ENCODE measurements around the gene NSDHL.
"Not testable (repeated sequence)": the region's sequence is repeated elsewhere in the genome, so short reads cannot be mapped to it uniquely, and the experiment has no call there.

Gene NSDHL

GRCh38 chrX:152895121-152895520 lies 64.3 kb downstream of the NSDHL start:
- DNase-seq (ENCODE audit: low spot score): no peak

DNA sequence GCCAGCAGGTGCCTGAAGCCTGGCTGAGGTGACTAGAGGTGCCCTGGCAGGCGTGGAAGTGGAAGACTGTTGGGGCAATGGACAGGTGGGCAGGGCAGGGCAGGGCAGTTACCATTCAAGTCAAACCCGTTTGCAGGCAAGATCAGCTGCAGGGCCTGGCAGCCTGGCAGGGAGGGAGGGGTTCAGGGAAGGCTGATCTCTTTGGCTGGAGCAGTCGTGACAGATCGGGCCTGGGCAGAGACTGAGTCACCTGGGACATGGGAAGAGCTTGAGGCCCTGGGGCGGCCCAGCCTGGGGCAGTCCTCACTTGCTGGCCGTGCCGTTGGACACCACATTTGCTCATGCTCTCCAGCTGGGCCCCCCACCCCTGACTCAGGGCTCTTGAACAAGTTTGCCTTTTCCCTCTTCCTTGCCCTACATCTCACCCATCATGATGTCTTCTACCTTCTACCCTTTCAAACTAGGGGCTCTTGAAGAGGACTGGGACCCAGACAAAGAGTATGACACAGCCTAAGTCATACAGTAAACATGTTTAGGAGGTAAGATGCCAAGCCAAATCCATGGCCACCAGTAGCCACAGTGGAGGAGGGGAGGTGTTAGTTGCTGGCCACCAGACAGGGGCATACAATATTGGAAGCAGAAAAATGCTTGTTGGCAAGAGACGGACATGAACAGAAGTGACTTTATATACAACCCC lies 65.0 kb downstream of the NSDHL start:
- DNase-seq (ENCODE audit: low spot score): no peak

GRCh38 chrX:152896450-152896849 lies 65.6 kb downstream of the NSDHL start:
- DNase-seq (ENCODE audit: low spot score): no peak

DNA sequence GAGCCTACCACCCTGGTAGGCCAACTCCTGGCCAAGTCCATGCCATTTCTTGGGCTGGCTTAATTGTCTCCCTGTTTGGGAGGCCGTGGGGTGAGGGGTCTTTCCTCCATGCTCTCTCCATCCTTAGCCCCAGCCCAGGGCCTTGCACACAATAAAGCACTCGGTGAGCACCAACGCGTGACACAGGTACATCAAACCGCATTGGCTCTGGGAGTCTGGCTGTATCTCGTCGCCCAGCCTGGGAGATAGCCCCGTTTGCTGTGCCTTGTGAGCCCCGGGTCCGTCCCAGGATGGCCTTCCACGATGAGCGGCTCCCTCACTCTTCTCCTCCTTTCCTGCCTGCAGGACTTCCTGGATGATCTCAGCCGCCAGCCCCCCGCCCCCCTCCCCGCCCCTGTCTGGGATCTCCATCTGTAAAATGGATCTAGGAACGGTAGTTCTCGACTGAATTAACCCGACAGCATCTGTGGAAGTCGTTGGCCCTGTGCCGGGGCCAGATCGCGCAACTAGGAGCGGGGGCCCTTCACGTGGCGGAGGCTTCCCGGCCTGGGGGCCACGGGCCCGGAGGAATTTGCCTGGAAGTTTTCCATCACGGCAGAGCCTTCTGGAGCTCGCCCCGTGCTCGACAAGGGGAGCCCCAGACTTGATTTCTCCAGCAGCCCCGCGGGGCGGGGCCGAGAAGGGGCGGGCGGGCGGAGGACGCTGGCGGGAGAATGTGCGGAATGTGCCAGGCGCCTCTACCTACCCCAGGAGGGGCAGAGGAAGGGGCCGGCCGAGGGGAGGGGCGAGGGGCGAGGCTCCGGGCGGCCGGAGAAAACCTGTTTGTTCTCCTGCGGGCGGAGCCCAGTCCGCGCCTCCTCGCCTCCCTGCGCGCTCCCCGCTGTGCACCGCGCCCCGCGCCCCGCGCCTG lies 66.6 kb downstream of the NSDHL start, which contains the start of gene ZNF185:
TSS of gene ZNF185 (plus strand) at position 846 of the 910 bp plus-strand sequence. CDS start 16,423 bp downstream, outside the sequence.
- no peak for DNase-seq (ENCODE audit: low spot score)

- no peak for DNase-seq (ENCODE audit: low spot score)
Measured at GRCh38 chrX:152898442-152898841, 67.6 kb downstream of the NSDHL start.

DNA sequence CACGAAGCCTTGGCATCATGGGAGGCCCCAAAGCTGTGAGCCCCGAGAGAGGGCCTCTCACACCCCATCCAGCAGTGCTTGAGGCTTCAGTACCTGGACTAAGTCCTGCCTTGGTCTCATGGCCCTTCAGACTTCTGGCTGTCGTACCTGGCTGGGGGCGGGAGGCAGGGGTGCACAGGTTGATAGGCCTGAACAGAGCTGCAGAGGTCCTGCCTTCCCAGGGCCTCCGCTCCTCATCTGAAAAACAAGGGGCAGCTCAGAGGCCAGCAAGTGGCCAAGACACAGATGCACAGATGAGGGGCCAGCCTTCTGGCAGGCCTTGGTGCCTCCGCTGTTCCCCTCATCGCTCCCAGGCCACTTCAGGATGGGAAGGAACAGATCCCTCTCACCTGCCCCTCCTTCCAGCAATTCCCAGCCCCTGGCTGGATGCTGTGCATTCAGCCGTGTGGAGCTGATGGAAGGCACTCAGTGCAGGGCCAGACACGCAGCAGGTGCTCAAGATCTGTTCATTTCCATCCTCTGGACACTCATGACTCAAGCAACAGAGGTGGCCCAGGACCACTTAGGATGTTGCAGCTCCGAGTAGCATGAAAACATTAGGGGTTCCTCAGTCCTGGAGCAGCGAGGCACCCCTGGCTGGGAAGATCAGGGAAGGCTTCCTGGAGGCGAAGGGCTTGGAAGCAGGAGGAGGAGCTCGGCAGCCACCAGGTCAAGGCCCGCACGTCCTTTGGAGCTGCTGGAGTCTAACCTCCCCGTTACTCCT lies 68.4 kb downstream of the NSDHL start:
- DNase-seq (ENCODE audit: low spot score): no peak

- DNase-seq (ENCODE audit: low spot score): no peak
Measured at GRCh38 chrX:152899874-152900719, 69.2 kb downstream of the NSDHL start.

- no peak for DNase-seq (ENCODE audit: low spot score)
Measured at GRCh38 chrX:152900937-152901445, 70.1 kb downstream of the NSDHL start.

DNA sequence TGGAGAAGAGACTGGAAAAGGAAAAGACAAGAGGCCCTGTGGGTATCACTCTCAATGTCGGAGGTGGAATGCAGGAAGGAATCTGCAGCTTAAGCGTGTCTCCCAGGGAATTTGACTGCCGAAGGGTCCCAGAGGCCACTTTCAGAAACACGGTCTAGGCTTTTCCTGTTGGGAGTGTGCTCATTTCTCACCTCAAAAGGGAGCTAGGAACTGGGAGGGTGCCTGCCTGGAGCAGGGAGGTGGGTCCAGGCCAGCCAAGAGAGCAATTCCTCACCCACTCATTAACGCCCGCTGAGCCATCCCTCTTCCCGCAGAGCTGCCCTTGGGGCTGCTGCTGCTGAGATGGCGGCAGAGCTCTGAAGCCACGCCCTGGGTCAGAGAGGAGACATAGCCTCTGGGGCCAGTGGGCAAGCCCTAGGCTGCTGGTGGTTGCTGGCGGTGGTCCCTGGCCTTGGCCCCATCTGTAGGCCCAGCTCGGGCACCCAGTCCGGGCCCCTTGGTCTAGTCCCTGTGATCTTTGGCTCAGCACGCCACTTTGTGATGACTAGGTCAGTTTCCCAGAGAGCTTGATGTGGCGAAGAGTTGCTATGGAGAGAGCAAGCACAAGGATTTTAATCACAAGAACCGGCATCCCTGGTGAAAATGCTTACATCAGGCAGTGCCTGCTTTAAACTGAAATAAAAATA lies 71.1 kb downstream of the NSDHL start:
- no peak for DNase-seq (ENCODE audit: low spot score)

- DNase-seq (ENCODE audit: low spot score): no peak
Measured at GRCh38 chrX:152902502-152902820, 71.6 kb downstream of the NSDHL start.

- DNase-seq (ENCODE audit: low spot score): no peak
Measured at GRCh38 chrX:152903589-152903988, 72.7 kb downstream of the NSDHL start.

- DNase-seq (ENCODE audit: low spot score): peak; percentile 69
Measured at GRCh38 chrX:152904151-152905080, 73.6 kb downstream of the NSDHL start.

- no peak for DNase-seq (ENCODE audit: low spot score)
Measured at GRCh38 chrX:152905081-152905420, 74.2 kb downstream of the NSDHL start.

DNA sequence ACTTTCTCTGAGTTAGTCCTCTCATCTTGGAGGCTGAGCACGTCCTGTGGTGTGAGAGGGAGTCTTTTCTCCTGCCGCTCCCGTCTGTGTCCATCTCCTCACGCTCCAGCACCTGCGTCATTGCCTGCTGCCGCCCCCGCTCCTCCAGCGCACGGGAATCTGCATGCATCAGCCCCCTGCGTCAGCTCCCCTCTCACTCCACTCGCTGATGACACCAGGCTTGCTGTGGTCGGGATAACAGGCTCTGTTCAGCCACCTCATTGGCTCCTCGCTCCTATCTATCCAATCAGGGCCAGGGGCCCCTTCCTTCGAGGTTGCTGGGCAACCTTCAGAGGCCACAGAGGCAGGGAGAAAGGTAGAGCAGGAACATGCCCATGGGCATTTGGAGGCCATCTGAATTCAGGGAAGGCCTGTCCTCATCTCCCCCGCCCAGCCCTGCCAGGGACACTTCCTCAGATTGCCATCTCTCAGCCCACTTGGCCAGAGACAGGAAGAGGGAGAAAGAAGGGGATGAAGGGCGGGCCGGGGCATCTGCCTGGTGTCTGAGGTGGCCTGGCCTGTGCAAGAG lies 76.3 kb downstream of the NSDHL start:
- DNase-seq (ENCODE audit: low spot score): no peak

- no peak for DNase-seq (ENCODE audit: low spot score)
Measured at GRCh38 chrX:152908486-152908885, 77.6 kb downstream of the NSDHL start.

- not testable (repeated sequence) for DNase-seq (ENCODE audit: low spot score)
Measured at GRCh38 chrX:152910018-152910417, 79.2 kb downstream of the NSDHL start.

DNA sequence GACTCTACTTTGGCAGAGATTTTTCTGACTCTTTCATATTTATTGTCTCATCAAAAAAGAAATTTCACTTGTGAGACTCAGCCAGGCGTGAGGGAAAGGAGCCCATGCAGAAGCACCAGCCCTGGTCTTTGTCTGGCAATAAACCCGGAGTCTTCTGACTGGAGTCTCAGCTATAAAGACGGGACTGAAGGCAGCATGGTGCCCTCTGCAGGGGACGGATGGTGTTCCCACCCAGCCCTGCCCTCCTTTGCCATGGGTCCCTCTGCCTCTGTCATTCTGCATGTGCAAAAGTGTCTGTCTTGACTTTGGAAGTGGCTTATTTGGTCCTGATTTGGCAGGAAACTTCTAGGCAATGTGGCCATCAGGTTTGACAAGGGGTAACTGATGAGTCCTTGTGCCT lies 81.2 kb downstream of the NSDHL start:
- DNase-seq (ENCODE audit: low spot score): no peak

DNA sequence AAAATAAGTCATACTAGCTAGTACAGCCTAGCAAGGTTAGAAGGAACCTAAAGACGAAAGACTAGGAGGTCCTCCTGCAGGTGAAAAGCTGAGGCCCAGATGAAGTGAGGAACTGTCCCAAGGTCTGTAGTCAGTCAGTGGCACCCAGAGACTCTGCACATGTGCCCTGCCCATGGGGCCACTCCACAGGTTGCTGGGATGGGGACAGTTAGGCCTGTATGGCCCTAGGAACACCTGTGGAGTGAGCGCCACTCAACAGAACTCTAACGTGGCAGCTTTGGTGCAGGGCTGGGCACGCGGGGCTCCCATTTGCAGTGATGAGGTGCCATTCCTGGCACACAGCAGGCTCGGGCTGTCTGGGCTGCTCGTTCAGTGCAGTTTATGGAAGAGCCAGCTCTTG lies 81.8 kb downstream of the NSDHL start:
- no peak for DNase-seq (ENCODE audit: low spot score)

- no peak for DNase-seq (ENCODE audit: low spot score)
Measured at GRCh38 chrX:152913346-152913745, 82.5 kb downstream of the NSDHL start.

DNA sequence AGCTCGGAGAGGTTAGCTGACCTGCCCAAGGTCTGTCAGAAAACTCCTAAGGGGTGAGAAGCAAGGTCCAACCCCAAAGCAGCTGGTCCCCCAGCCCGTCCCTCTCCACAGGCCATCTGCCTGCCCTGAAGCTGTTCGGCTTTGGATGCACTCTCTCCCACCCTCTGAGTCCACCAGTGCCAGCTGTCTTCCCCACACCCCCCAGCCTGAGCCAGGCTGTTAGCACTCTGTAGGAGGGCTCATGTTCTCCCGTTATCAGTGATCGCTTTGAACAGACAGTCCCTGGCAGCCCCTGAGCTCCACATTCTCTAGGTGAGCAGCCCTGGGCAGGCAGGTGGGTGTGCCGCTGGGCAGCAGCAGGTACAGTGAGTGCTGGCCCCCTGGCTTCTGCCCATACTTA lies 83.0 kb downstream of the NSDHL start:
- DNase-seq (ENCODE audit: low spot score): no peak

Measured in HuH-7.5 (cell line).